Osteoblast (primary cell): ENCODE data around the gene KRT86. TPM values are rescaled to one million over a fixed set of nuclear protein-coding genes. Genes with fewer than 3 reads are reported as not detected.

Experiments used
- DNase-seq: peaks from one replicate; pipeline ENCODE4 v3.0.0; 2011; ENCODE audit warnings: low spot score, mixed read lengths; ENCODE audit not compliant: insufficient read length; ENCODE audit errors: missing footprints
- H2AFZ ChIP-seq: 2 replicates; pipeline ENCODE4 v1.6.0; 2011; ENCODE audit warnings: mild to moderate bottlenecking, low read length
- H3K27ac ChIP-seq: 2 replicates; pipeline ENCODE4 v1.5.1; 2011; ENCODE audit warnings: mild to moderate bottlenecking, low read depth, low read length, moderate library complexity
- H3K27me3 ChIP-seq: 2 replicates; pipeline ENCODE4 v1.6.0; 2012; ENCODE audit warnings: mild to moderate bottlenecking, control low read depth, inconsistent platforms, low read length, moderate library complexity; ENCODE audit not compliant: insufficient read depth
- H3K36me3 ChIP-seq: 2 replicates; pipeline ENCODE4 v1.5.1; 2011; ENCODE audit warnings: mild to moderate bottlenecking, low read length, control low read depth, moderate library complexity; ENCODE audit not compliant: insufficient read depth
- H3K4me1 ChIP-seq: 2 replicates; pipeline ENCODE4 v1.5.1; 2011; ENCODE audit warnings: mild to moderate bottlenecking, low read length, control low read depth, moderate library complexity; ENCODE audit not compliant: insufficient read depth
- H3K4me2 ChIP-seq: 2 replicates; pipeline ENCODE4 v1.6.0; 2011; ENCODE audit warnings: mild to moderate bottlenecking, low read length; ENCODE audit not compliant: insufficient read depth
- H3K4me3 ChIP-seq: fragments of 200-600 bp; sonication (generic); 3 replicates; pipeline ENCODE4 v1.5.1; 2012; ENCODE audit warnings: mild to moderate bottlenecking, low read length, inconsistent platforms; ENCODE audit not compliant: insufficient read depth
- H3K79me2 ChIP-seq: 2 replicates; pipeline ENCODE4 v1.6.0; 2012; ENCODE audit warnings: mild to moderate bottlenecking, low read length, control low read depth, inconsistent platforms; ENCODE audit not compliant: insufficient read depth
- H3K9me3 ChIP-seq: 2 replicates; pipeline ENCODE4 v1.5.1; 2011; ENCODE audit warnings: low read depth, low read length, control low read depth
- H4K20me1 ChIP-seq: 2 replicates; pipeline ENCODE4 v1.6.0; 2012; ENCODE audit warnings: mild to moderate bottlenecking, low read length, control low read depth; ENCODE audit not compliant: insufficient read depth
- total RNA-seq: library from RNA; depleted of rRNA; stranded (reverse); fragments of >200 nt; gene quantifications from 2 replicates; pipeline ENCODE4 v1.2.3, GENCODE V29; 2012
- TF ChIP-seq, protein P1 (sequence below): IDR thresholded peaks from 2 replicates; pipeline ENCODE4 v1.5.1; 2011; ENCODE audit warnings: mild to moderate bottlenecking, low read depth, low read length, moderate library complexity; ENCODE audit errors: extremely low read depth

The KRT86 gene
- total RNA-seq, 1 donor, result 0.36 TPM

DNA sequence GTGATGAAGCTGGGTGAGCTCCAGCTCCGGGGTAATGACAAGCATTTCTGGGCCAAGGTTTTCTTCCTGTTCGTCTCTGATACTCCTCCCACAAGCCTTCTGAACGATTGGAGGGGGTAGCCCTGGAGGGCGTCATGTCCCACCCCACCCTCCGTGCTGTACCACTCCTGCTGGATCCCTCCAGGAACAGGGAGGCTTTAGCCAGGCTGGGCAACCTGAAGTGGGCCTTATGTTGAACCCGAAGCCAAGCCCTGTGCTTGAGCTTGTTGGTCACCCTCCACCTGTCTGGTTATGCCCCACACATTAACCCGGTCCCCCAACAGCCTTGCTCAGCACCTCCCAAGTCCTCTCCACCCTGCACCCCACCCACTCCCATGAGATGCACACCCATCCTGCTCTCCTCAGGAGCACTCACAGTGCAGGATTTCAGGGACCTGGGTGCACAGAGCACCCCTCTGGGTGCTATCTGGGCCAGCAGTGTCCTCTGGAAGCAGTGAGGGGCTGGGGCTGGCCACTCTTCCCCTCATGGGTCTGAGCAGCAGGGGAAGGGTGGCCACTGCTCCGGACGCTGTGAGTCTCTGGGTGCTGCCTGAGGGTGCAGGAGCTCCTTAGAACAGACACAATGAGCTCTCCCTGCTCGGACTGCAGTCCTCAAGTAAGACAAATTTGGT, 53.5 kb downstream of the KRT86 start:
- peaks cover 3% of the 10 kb centered on the region for H3K4me1 ChIP-seq
- no peaks in the 10 kb centered on the region for H3K36me3 ChIP-seq
- no peak for DNase-seq
- H3K4me3 ChIP-seq, result no peak overlapping the region
- no peaks in the 10 kb centered on the region for H3K79me2 ChIP-seq
- H3K9me3 ChIP-seq, result no peaks in the 10 kb centered on the region
- no peaks in the 10 kb centered on the region for H4K20me1 ChIP-seq
- TF ChIP-seq, protein P1, sequence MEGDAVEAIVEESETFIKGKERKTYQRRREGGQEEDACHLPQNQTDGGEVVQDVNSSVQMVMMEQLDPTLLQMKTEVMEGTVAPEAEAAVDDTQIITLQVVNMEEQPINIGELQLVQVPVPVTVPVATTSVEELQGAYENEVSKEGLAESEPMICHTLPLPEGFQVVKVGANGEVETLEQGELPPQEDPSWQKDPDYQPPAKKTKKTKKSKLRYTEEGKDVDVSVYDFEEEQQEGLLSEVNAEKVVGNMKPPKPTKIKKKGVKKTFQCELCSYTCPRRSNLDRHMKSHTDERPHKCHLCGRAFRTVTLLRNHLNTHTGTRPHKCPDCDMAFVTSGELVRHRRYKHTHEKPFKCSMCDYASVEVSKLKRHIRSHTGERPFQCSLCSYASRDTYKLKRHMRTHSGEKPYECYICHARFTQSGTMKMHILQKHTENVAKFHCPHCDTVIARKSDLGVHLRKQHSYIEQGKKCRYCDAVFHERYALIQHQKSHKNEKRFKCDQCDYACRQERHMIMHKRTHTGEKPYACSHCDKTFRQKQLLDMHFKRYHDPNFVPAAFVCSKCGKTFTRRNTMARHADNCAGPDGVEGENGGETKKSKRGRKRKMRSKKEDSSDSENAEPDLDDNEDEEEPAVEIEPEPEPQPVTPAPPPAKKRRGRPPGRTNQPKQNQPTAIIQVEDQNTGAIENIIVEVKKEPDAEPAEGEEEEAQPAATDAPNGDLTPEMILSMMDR, result no peak
- H3K4me2 ChIP-seq, result peak overlapping the region; percentile 61
- no peak overlapping the region for H2AFZ ChIP-seq
- H3K27ac ChIP-seq, result no peak overlapping the region
- H3K27me3 ChIP-seq, result peaks cover 8% of the 10 kb centered on the region

DNA sequence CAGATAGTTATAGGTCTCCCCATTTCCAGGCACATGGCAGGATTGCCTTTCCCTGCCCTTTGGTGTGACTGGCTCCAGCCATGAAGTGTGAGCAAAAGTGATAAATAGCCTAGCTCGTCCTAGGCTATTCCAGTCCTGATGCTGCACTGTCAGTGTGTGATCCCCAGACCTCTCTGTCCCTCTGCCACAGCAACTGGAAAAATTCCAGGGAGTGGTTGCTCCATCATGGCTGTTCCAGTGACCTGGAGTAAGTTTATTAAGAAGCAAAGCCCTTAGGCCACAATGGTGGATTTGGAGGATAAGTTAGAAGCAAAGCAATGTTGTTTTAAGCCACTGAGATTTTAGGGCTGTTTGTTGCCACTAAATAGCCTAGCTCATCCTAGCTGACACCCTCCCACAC, 56.6 kb downstream of the KRT86 start:
- Histone ChIP-seq H3K4me3 (no peak overlapping the region), H3K27ac (no peak overlapping the region), H3K27me3 (peaks cover 17% of the 10 kb centered on the region), H2AFZ (no peak overlapping the region), H3K4me1 (peaks cover 3% of the 10 kb centered on the region), H3K79me2 (no peaks in the 10 kb centered on the region), H3K36me3 (no peaks in the 10 kb centered on the region), H3K9me3 (peaks cover 3% of the 10 kb centered on the region), H3K4me2 (no peak overlapping the region), H4K20me1 (no peaks in the 10 kb centered on the region)
- TF ChIP-seq, protein P1, result no peak
- DNase-seq, result peak; percentile 41

DNA sequence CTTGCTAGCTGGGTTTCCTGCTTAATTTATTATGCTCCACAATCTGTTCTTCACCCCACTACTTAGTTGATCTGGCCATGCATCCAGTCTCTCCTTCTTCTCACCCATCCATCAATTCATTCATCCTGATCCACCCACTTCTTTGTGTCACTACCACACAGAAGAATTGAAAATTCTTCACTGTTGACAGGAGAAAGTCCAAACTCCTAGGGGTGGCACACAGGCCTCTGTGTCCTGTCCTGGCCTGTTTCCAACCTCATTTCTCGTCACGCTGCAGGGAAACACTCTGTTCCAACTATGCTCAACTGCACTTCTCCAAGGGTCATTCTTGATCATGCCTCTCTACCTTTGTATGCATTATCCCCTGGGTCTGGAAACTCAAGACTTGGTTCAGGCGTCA, 57.4 kb downstream of the KRT86 start:
- H3K27me3 ChIP-seq, result peaks cover 17% of the 10 kb centered on the region
- H3K4me1 ChIP-seq, result peaks cover 3% of the 10 kb centered on the region
- no peaks in the 10 kb centered on the region for H3K36me3 ChIP-seq
- no peak overlapping the region for H2AFZ ChIP-seq
- H3K79me2 ChIP-seq, result no peaks in the 10 kb centered on the region
- TF ChIP-seq, protein P1, result no peak
- no peak overlapping the region for H3K27ac ChIP-seq
- peaks cover 3% of the 10 kb centered on the region for H3K9me3 ChIP-seq
- no peak for DNase-seq
- H3K4me3 ChIP-seq, result no peak overlapping the region
- no peak overlapping the region for H3K4me2 ChIP-seq
- no peaks in the 10 kb centered on the region for H4K20me1 ChIP-seq

DNA sequence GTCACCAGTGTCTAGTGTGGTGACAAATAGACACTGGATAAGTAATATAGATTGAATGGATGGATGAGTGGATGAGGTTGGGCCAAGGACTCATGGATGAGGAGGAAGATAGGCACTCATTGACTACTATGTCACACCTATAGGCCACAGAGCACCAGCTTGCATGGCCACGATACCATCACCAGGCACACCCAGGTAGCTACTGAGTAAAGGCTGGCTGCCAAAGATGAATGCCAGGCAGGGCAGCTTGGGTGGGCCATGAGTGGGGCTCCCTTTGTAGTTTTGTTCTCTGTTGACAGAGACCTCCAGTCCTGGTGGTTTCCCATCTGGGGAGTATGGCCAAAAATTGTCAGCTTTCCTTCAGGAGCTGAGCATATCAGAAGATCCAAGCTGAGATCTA, 57.9 kb downstream of the KRT86 start:
- TF ChIP-seq, protein P1, result no peak
- Histone ChIP-seq H3K4me2 (no peak overlapping the region), H3K9me3 (peaks cover 3% of the 10 kb centered on the region), H3K4me3 (no peak overlapping the region), H4K20me1 (no peaks in the 10 kb centered on the region), H3K27me3 (peaks cover 17% of the 10 kb centered on the region), H3K27ac (no peak overlapping the region), H3K4me1 (peaks cover under 1% of the 10 kb centered on the region), H2AFZ (no peak overlapping the region), H3K79me2 (no peaks in the 10 kb centered on the region), H3K36me3 (no peaks in the 10 kb centered on the region)
- peak; percentile 30 for DNase-seq
